Aorta (tissue), 5 donors: ENCODE measurements around the gene SUPT4H1. TPM values are rescaled to one million over a fixed set of nuclear protein-coding genes. Genes with fewer than 3 reads are reported as not detected.

Experiments used
- ATAC-seq: fragments of 200-7000 bp; cut with Tn5 transposase; one replicate; pipeline ENCODE4 v1.9.1; 2022; ENCODE audit warnings: moderate library complexity; ENCODE audit not compliant: low FRiP score
- DNase-seq, 2 donors: peaks; one replicate each; pipeline ENCODE4 v3.0.0-alpha.2; 2020
- H3K27ac ChIP-seq, 2 donors: one replicate each; pipeline ENCODE4 v1.5.1; 2013; ENCODE audit warnings: low read length in 2 of 2, mild to moderate bottlenecking in 2 of 2, moderate library complexity in 2 of 2, control low read depth in 1 of 2, inconsistent platforms in 1 of 2, low read depth in 1 of 2
- H3K27me3 ChIP-seq, 2 donors: one replicate each; pipeline ENCODE4 v1.6.1; 2013; ENCODE audit warnings: control low read depth in 1 of 2, low read length in 1 of 2, mild to moderate bottlenecking in 1 of 2, moderate library complexity in 1 of 2; ENCODE audit not compliant: insufficient read depth in 2 of 2, control insufficient read depth in 1 of 2
- H3K36me3 ChIP-seq, 2 donors: one replicate each; pipeline ENCODE4 v1.6.1; 2013; ENCODE audit warnings: control low read depth in 1 of 2, low read length in 1 of 2, mild to moderate bottlenecking in 1 of 2; ENCODE audit not compliant: insufficient read depth in 2 of 2, control insufficient read depth in 1 of 2
- H3K4me1 ChIP-seq, 2 donors: one replicate each; pipeline ENCODE4 v1.6.1; 2013; ENCODE audit warnings: low read length in 2 of 2, control low read depth in 1 of 2, mild to moderate bottlenecking in 1 of 2, moderate library complexity in 1 of 2; ENCODE audit not compliant: insufficient read depth in 2 of 2, control insufficient read depth in 1 of 2
- H3K4me3 ChIP-seq, 2 donors: one replicate each; pipeline ENCODE4 v1.5.1; 2013; ENCODE audit warnings: low read length in 2 of 2, control low read depth in 1 of 2, mild to moderate bottlenecking in 1 of 2
- H3K9me3 ChIP-seq: one replicate; pipeline ENCODE4 v1.6.1; 2013; ENCODE audit warnings: mild to moderate bottlenecking, low read length; ENCODE audit not compliant: control insufficient read depth
- WGBS, 2 donors: extraction: QIAGEN DNeasy Blood & Tissue Kit; methylation state at CpG; one replicate each; pipeline ENCODE4 v1.1.7; 2013; 5-methylcytosine and 5-hydroxymethylcytosine counted together
- intact Hi-C, 2 donors: fragments of 100-400 bp; cut with DNase I; formaldehyde crosslinking; loops; one replicate each; pipeline versions ENCODE4 v1.14.2 to v1.15.0; 2022
- polyA plus RNA-seq, 2 donors: library from polyadenylated mRNA; stranded (reverse); fragments of 200-250 nt; gene quantifications; one replicate each; pipeline ENCODE4 v1.2.3, GENCODE V29; 2013
- total RNA-seq, 2 donors: library from RNA; stranded (reverse); fragmentation: NEBNext Ultra II Directional; extraction: Animal tissue kit (Norgen Biotek cat#: 25700); gene quantifications; one replicate each; pipeline ENCODE4 v1.2.1, GENCODE V29; 2021
- donor health status: healthy with polysubstance abuse.
- donor health status: Bipolar disorder and iron deficiency.
- donor health status: DM: no; HTN: no; CAD: no.
- donor health status: DM: no; HTN: no; CAD: no.
- donor health status: DM: yes; HTN: yes; CAD: no.

The SUPT4H1 gene
- total and polyA plus RNA-seq, 4 donors = 38.4 to 78.2 (median 62.7) TPM

DNA sequence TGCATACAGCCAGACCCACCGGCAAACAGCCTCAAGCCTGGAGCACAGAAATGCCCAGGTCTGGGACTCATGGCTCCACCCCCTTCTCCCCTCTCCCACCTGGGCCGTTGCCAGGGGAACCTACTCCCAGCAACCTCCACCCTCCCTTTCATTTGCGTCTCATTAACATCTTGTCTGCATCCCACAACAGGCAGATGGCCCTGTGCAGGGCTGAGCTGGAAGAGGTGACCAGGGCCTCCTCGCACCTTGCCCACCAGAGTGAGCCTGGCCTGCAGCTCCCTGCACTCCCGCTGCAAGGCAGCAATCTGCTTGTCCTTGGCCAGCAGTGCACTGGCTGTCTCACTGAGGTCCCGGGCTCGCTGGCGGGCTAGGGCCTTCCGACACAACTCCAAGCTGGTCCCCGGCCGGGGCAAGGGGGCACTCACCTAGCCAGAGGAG, 26.7 kb downstream of the SUPT4H1 start:
- Histone ChIP-seq H3K27me3 (no peaks in the 10 kb centered on the region), H3K27ac (no peak overlapping the region), H3K9me3 (no peaks in the 10 kb centered on the region), H3K4me3 (no peak overlapping the region), H3K4me1 (no peaks in the 10 kb centered on the region), H3K36me3 (no peaks in the 10 kb centered on the region)
- no peak for ATAC-seq
- DNase-seq = peak in 1 of 2 donors; percentile 69
- intact Hi-C loops = no loop called here
- WGBS, 2 donors = 82% methylated on average over 11 of the region's 11 CpGs

DNA sequence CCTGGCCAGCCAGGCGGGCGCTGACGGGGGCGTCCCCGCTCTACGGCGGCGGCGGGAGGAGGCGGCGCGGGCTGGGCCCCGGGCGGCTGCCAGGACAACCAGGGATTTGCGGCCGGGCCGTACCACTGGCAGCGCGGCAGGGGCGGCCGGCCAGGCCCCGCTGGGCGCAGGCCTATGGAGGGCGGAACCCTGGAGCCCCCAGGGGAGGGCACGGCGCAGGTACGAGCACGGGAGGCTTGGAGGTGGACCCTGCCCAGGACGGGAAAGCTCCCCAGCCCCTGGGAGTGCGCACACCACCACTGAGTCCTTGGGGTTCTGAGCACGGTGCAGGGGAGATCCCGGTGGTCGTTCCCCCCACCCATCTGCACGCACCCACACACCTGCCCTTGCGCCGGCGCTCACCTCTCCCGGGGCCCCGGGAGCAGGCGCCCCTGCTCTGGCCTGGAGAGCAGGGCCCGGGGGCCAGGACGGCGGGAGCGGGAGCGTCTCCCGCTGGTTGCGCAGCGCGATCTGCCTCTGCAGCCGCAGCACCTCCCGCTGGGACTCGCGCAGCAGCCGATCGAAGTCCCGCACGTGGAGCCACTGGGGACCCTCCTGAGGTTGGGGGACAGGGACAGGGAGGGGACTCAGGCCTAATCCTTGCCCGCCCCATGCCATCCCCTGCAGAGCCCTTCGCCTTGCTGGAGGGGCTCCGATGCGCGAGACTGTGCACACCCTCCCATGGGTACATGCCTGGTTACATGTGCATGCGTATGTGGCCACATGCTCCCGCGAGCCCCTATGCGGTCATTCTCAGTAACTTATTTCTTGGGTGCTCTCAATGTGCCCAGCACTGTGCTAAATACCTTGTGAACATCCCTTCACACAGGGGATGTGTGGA, 27.4 kb downstream of the SUPT4H1 start:
- intact Hi-C loops = loop anchor here in 1 of 2 donors (5.0 kb wide), 2 partner anchors 33 to 93 kb away; partner anchors contain the start of gene RNF43
- DNase-seq (peak; percentile 67 to 83), ATAC-seq (peak; percentile 70)
- Histone ChIP-seq H3K4me1 (no peaks in the 10 kb centered on the region), H3K9me3 (no peaks in the 10 kb centered on the region), H3K4me3 (peak overlapping the region; percentile 51 to 53), H3K27me3 (no peaks in the 10 kb centered on the region), H3K27ac (no peak overlapping the region), H3K36me3 (no peaks in the 10 kb centered on the region)
- WGBS, 2 donors = 4 to 5% methylated on average over 42 to 66 of the region's 66 CpGs

DNA sequence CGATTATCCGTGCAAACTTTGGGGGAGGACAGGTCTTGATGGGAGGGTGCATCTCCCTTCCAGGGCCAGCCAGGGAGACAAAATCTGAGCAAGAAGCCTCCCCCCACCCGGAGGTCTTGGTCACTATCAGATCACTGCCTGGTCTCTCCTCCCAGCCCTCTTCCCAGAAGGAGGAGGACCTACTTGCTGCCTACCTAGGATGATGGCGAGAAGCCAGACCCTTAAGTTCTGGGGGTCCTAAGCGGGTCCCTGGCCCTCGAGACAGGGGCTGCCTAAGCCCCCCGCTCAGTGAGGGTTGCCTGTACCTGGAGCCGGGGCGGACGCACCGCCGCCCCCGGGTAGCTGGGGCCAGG, 28.0 kb downstream of the SUPT4H1 start:
- no peaks in the 10 kb centered on the region for H3K9me3 ChIP-seq
- intact Hi-C loops = loop anchor here in 1 of 2 donors (5.0 kb wide), 2 partner anchors 33 to 93 kb away; partner anchors contain the start of gene RNF43
- H3K36me3 ChIP-seq = no peaks in the 10 kb centered on the region
- DNase-seq = no peak
- WGBS, 2 donors = 9% methylated on average over 13 of the region's 13 CpGs
- peak overlapping the region; percentile 51 to 53 for H3K4me3 ChIP-seq
- H3K27ac ChIP-seq = no peak overlapping the region
- no peak for ATAC-seq
- H3K27me3 ChIP-seq = no peaks in the 10 kb centered on the region
- H3K4me1 ChIP-seq = no peaks in the 10 kb centered on the region

DNA sequence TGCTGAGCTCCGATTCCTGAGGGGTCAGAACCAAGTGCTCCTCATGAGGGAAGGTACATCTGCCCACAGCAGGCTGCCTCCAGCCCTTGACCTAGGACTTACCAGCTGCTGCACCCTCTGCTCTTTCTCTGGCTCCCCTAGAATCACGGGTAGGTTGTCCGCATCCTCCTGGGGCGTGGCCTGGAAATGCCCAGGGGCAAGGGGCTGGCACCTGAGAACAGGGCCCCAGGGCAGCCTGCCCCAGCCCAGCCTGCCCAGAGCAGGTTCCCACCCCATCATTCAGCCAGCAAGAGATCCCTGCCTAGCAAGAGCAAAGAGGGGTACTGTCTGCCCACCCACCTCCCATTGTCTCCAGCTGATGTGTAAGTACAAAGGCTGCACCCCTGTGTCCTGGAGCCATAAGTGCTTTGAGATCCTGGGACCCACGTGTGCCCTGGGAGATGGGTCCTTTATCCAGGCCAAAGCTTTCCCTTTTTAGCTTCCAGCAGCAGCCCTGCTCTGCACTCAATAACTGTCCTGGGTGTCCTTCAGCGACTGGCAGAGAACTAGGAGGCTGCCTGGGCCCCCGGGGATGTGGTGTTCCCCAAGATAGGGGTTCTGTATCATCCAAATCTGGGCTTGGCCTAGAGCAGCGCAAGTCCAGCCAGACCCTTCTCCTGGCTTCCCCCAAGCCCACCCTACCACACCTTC, 28.5 kb downstream of the SUPT4H1 start:
- intact Hi-C loops = loop anchor here in 1 of 2 donors (5.0 kb wide), 2 partner anchors 34 to 94 kb away; partner anchors contain the start of gene RNF43
- Histone ChIP-seq H3K4me3 (no peak overlapping the region), H3K9me3 (no peaks in the 10 kb centered on the region), H3K27ac (no peak overlapping the region), H3K36me3 (no peaks in the 10 kb centered on the region), H3K27me3 (no peaks in the 10 kb centered on the region), H3K4me1 (no peaks in the 10 kb centered on the region)
- WGBS, 2 donors = 58 to 59% methylated on average over 8 of the region's 8 CpGs
- ATAC-seq (no peak), DNase-seq (peak in 1 of 2 donors; percentile 57)

DNA sequence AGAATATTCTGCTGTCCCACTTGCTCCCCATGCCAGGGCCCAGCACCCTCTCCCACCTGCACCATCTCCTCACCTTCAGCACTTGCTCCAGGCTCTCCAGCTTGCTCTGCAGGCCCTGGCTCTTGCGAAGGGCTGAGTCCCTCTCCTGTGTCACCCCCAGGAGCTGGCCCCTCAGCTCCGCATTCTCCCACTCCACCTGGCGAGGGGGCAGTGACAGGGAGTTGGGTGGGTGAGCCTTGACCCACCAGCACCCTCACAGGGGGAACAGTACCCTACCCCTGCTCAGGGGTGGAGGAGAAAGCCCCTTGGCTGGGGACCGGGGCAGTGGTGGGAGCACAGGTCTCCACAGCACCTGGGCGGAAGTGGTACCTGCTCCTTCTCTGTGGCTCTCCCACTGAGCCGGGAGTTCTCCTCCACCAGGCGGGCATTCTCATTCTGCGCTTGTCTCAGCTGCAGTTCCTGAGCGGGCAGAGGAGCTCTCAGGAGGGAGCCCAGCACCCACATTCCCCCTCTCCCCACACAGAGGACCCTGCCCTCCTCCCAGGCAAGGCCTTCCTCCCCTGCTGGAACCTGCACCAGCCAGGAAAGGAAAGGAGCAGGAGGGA, 29.3 kb downstream of the SUPT4H1 start:
- WGBS, 2 donors = 95 to 97% methylated on average over 9 of the region's 9 CpGs
- H3K4me3 ChIP-seq = no peak overlapping the region
- no peaks in the 10 kb centered on the region for H3K27me3 ChIP-seq
- no peak overlapping the region for H3K27ac ChIP-seq
- no peaks in the 10 kb centered on the region for H3K4me1 ChIP-seq
- ATAC-seq = no peak
- no peaks in the 10 kb centered on the region for H3K36me3 ChIP-seq
- DNase-seq = peak in 1 of 2 donors; percentile 45
- intact Hi-C loops = loop anchor here in 1 of 2 donors (5.0 kb wide), 2 partner anchors 35 to 95 kb away; partner anchors contain the start of gene RNF43
- H3K9me3 ChIP-seq = no peaks in the 10 kb centered on the region

DNA sequence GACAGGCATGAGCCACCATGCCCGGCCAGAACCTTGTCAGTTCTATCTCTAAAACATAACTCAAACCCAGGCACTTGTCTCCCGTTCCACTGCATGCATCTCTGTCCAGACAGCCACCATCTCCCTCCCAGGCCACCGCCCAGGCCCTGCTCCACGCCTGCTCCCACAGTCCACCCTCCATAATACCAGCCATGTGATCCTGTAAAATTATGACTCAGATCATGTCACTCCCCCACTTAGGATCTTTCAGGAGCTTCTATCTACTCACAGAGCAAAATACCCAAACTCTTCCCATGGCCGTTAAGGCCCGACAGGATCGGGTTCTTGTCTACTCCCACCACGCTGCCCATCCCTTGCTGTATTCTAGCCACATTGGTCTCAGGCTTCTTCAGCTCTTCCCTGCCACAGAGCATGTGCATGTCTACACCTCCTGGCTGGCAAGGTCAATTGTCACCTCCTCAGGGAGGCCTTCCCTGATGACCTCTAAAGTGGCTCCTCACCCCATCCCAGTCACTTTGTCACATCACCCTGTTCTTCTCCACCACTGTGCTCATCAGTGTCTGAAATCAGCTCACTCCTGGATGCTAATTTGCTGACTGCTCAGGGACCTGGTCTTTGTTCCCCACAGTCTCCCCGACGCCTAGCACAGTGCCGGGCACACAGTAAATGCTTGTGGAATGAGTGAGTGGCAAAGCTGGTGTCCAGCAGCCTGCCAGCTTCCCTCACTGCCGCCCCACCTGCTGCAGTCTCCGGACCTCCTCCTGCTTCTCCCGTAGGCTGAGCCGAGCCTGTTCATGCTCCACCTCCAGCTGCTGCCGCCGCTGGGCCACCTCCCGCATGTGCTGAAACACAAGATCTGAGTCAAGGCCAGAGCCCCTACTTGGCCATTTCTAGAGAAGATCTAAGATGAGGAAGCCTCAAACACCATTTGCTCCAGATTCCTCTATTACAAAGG, 30.2 kb downstream of the SUPT4H1 start:
- DNase-seq = peak in 1 of 2 donors; percentile 52
- Histone ChIP-seq H3K36me3 (no peaks in the 10 kb centered on the region), H3K4me1 (no peaks in the 10 kb centered on the region), H3K27me3 (no peaks in the 10 kb centered on the region), H3K4me3 (no peak overlapping the region), H3K9me3 (no peaks in the 10 kb centered on the region), H3K27ac (no peak overlapping the region)
- no peak for ATAC-seq
- intact Hi-C loops = loop anchor here in 1 of 2 donors (5.0 kb wide), 2 partner anchors 35 to 95 kb away; partner anchors contain the start of gene RNF43
- WGBS, 2 donors = 92 to 93% methylated on average over 18 of the region's 18 CpGs

DNA sequence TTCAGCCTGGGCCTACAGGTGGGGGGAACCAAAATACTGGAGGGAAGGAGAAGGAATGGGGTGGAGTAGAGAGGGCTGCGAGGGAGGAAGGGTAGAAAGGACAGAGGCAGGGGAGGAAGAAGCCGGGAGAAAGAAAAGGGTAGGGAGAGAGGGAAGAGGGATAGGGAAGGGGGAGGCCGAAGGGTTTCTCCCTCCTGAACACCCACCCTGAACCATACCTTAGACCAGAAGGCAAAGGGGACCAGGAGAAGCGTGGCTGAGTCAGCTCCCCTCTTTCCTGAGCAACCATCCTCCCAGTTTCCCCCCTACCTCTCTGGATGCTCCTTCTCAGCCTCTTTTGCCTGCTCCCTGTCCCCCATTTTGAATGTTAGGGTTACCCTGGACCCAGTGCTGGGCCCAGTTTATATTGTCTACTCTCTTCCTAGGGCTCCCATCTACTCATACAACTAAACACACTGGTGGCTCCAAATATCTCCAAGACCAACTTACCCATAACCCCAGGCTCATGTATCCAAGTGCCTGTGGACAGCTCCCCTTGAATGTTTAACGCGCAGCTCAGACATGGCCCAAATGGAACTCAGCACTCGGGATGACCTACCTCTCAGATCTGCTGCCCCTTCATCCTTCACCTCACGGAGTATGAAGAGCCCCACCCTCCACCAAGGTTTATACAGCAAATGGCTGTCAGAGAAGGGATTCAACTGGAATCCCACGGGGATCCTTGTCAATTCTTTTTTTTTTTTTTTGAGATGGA, 31.3 kb downstream of the SUPT4H1 start:
- DNase-seq (peak in 1 of 2 donors; percentile 25), ATAC-seq (no peak)
- no peaks in the 10 kb centered on the region for H3K27me3 ChIP-seq
- H3K4me1 ChIP-seq = no peaks in the 10 kb centered on the region
- H3K27ac ChIP-seq = no peak overlapping the region
- WGBS, 2 donors = 90 to 91% methylated on average over 9 of the region's 9 CpGs
- intact Hi-C loops = loop anchor here in 1 of 2 donors (5.0 kb wide), 2 partner anchors 37 to 97 kb away; partner anchors contain the start of gene RNF43
- H3K4me3 ChIP-seq = no peak overlapping the region
- H3K9me3 ChIP-seq = no peaks in the 10 kb centered on the region
- no peaks in the 10 kb centered on the region for H3K36me3 ChIP-seq
